ENCODE measurements around the gene METAP1. TPM values are rescaled to one million over a fixed set of nuclear protein-coding genes. Genes with fewer than 3 reads are reported as not detected.

The METAP1 gene
- total and polyA plus RNA-seq, 2 experiments from 2014 or later, result 64.1 to 122 TPM

- peak overlapping the region; percentile 73 for H3K27ac Mint-ChIP-seq
- Histone ChIP-seq H3K27me3 (ENCODE audit: insufficient read depth) (no peaks in the 10 kb centered on the region), H3K4me2 (no peak overlapping the region), H3K9me2 (ENCODE audit: insufficient read depth) (no peaks in the 10 kb centered on the region), H3K79me2 (replicated peaks; ENCODE audit: insufficient read depth) (peaks cover 100% of the 10 kb centered on the region), H3K27ac (ENCODE audit: low read depth) (no peak overlapping the region), H3K36me3 (ENCODE audit: insufficient read depth) (no peaks in the 10 kb centered on the region), H2AFZ (no peak overlapping the region), H3K4me1 (ENCODE audit: insufficient read depth) (peaks cover 28% of the 10 kb centered on the region), H3F3A (replicated peaks; ENCODE audit: low read depth) (no peaks in the 10 kb centered on the region), H4K20me1 (replicated peaks; ENCODE audit: insufficient read depth) (peaks cover 40% of the 10 kb centered on the region), H3K4me3 (no peak overlapping the region)
- H3K27me3 Mint-ChIP-seq (ENCODE audit: insufficient read depth, low read depth, poor library complexity), result peaks cover 2% of the 10 kb centered on the region
- peaks cover 58% of the 10 kb centered on the region for H3K4me1 Mint-ChIP-seq
- no peaks in the 10 kb centered on the region for H3K9me3 Mint-ChIP-seq
- ATAC-seq (no peak), DNase-seq (ENCODE audit: low spot score) (no peak)
- no peak overlapping the region for H3K4me3 Mint-ChIP-seq
- H3K36me3 Mint-ChIP-seq (ENCODE audit: low read depth), result peaks cover 13% of the 10 kb centered on the region
- TF ChIP-seq ETS1 (IDR thresholded peaks at IDR 0.05) (no peak), CREB1 (CRISPR knock-in tag; IDR thresholded peaks at IDR 0.05; ENCODE audit: low read depth) (no peak), EZH2 (IDR thresholded peaks at IDR 0.05; ENCODE audit: low read depth, unreplicated experiment) (no peak), ZNF114 (CRISPR knock-in tag; IDR thresholded peaks at IDR 0.05) (no peak), EZH2phosphoT487 (IDR thresholded peaks at IDR 0.05; ENCODE audit: unreplicated experiment) (no peak), CTCF (conservative IDR thresholded peaks at IDR 0.05; ENCODE audit: low read depth in 2 of 2) (no peak), ZNF331 (CRISPR knock-in tag; IDR thresholded peaks at IDR 0.05; ENCODE audit: low read depth) (no peak), JUNB (IDR thresholded peaks at IDR 0.05; ENCODE audit: unreplicated experiment) (no peak), NANOG (IDR thresholded peaks at IDR 0.05; ENCODE audit: borderline replicate concordance) (no peak)
These were observed 34.3 kb downstream of the METAP1 start for GRCh38 chr4:99029852-99030251.

GRCh38 chr4:99033956-99034355 lies 38.4 kb downstream of the METAP1 start:
- peaks cover 4% of the 10 kb centered on the region; the same call in 1 of the 3 replicates for H3K9me3 Mint-ChIP-seq
- Histone ChIP-seq H4K20me1 (replicated peaks; ENCODE audit: insufficient read depth) (peaks cover 19% of the 10 kb centered on the region; the same call in 1 of the 2 replicates), H3K9me2 (ENCODE audit: insufficient read depth) (no peaks in the 10 kb centered on the region), H3K79me2 (replicated peaks; ENCODE audit: insufficient read depth) (peaks cover 90% of the 10 kb centered on the region), H3K36me3 (ENCODE audit: insufficient read depth) (no peaks in the 10 kb centered on the region), H2AFZ (no peak overlapping the region), H3K4me3 (no peak overlapping the region), H3F3A (replicated peaks; ENCODE audit: low read depth) (no peaks in the 10 kb centered on the region), H3K4me2 (no peak overlapping the region), H3K27me3 (ENCODE audit: insufficient read depth) (no peaks in the 10 kb centered on the region), H3K27ac (ENCODE audit: low read depth) (no peak overlapping the region), H3K4me1 (ENCODE audit: insufficient read depth) (peaks cover 9% of the 10 kb centered on the region)
- peaks cover 47% of the 10 kb centered on the region for H3K36me3 Mint-ChIP-seq (ENCODE audit: low read depth)
- peak overlapping the region; percentile 42 for H3K27ac Mint-ChIP-seq
- no peak overlapping the region for H3K4me3 Mint-ChIP-seq
- H3K27me3 Mint-ChIP-seq (ENCODE audit: insufficient read depth, low read depth, poor library complexity), result peaks cover 2% of the 10 kb centered on the region
- no peak for ATAC-seq
- no peak for DNase-seq (ENCODE audit: low spot score)
- H3K4me1 Mint-ChIP-seq, result peaks cover 29% of the 10 kb centered on the region
- TF ChIP-seq STAT1 (IDR thresholded peaks at IDR 0.05; ENCODE audit: unreplicated experiment) (no peak), JUNB (IDR thresholded peaks at IDR 0.05; ENCODE audit: unreplicated experiment) (no peak), NANOG (IDR thresholded peaks at IDR 0.05; ENCODE audit: borderline replicate concordance) (no peak), ZNF331 (CRISPR knock-in tag; IDR thresholded peaks at IDR 0.05; ENCODE audit: low read depth) (no peak), EZH2phosphoT487 (IDR thresholded peaks at IDR 0.05; ENCODE audit: unreplicated experiment) (no peak), CREB1 (CRISPR knock-in tag; IDR thresholded peaks at IDR 0.05; ENCODE audit: low read depth) (no peak), ZNF462 (CRISPR knock-in tag; IDR thresholded peaks at IDR 0.05) (no peak)

Data from GM23338 (cell line).